Measurements from ENCODE around the gene SF1. TPM values are rescaled to one million over a fixed set of nuclear protein-coding genes. Genes with fewer than 3 reads are reported as not detected.

Gene SF1
- polyA plus RNA-seq, 1 of the 3 experiments (the other 2 are of a cell fraction): 66.3 TPM

GRCh38 chr11:64827451-64827839, 49.1 kb upstream of the SF1 start:
- Histone ChIP-seq H3K27ac (ENCODE audit: low read depth in 2 of 2, low read length in 1 of 2) (no peak overlapping the region), H3K9me2 (no peaks in the 10 kb centered on the region), H3K79me2 (ENCODE audit: insufficient read depth) (no peaks in the 10 kb centered on the region), H3K27me3 (ENCODE audit: insufficient read depth) (no peaks in the 10 kb centered on the region; the same call in 1 of the 2 replicates), H3K36me3 (replicated peaks in 1 of 2; ENCODE audit: control insufficient read depth in 1 of 2, insufficient read depth in 2 of 2, low read length in 1 of 2) (no peaks in the 10 kb centered on the region), H4K20me1 (ENCODE audit: insufficient read depth) (no peaks in the 10 kb centered on the region), H3F3A (replicated peaks; ENCODE audit: insufficient read depth) (no peaks in the 10 kb centered on the region), H3K4me3 (ENCODE audit: low read depth in 2 of 2, low read length in 1 of 2) (no peak overlapping the region), H3K4me2 (no peak overlapping the region), H3K9ac (no peak overlapping the region), H2AFZ (ENCODE audit: low read depth) (no peak overlapping the region), H3K4me1 (ENCODE audit: control insufficient read depth in 1 of 2, insufficient read depth in 2 of 2, low read depth in 1 of 2, low read length in 1 of 2) (no peaks in the 10 kb centered on the region; a peak in 1 of 4 replicates), H3K9me3 (no peaks in the 10 kb centered on the region)
- POLR2A ChIA-PET: no interaction called here
- 91% methylated on average over 19 of the region's 22 CpGs for WGBS (ENCODE audit: low lambda C conversion rate)
- CTCF ChIA-PET: no interaction called here
- DNase-seq: no peak
- TF ChIP-seq SIN3A (IDR thresholded peaks at IDR 0.05; ENCODE audit: borderline replicate concordance, low read depth, low read length) (no peak), MAX (IDR thresholded peaks at IDR 0.05; ENCODE audit: low read depth) (no peak), GABPA (IDR thresholded peaks at IDR 0.05; ENCODE audit: low read depth) (no peak), EP300 (IDR thresholded peaks at IDR 0.05; ENCODE audit: borderline replicate concordance in 1 of 2, low read depth in 1 of 2, low read length in 1 of 2) (no peak), NRF1 (IDR thresholded peaks at IDR 0.05; ENCODE audit: low read depth, low read length) (no peak)

DNA sequence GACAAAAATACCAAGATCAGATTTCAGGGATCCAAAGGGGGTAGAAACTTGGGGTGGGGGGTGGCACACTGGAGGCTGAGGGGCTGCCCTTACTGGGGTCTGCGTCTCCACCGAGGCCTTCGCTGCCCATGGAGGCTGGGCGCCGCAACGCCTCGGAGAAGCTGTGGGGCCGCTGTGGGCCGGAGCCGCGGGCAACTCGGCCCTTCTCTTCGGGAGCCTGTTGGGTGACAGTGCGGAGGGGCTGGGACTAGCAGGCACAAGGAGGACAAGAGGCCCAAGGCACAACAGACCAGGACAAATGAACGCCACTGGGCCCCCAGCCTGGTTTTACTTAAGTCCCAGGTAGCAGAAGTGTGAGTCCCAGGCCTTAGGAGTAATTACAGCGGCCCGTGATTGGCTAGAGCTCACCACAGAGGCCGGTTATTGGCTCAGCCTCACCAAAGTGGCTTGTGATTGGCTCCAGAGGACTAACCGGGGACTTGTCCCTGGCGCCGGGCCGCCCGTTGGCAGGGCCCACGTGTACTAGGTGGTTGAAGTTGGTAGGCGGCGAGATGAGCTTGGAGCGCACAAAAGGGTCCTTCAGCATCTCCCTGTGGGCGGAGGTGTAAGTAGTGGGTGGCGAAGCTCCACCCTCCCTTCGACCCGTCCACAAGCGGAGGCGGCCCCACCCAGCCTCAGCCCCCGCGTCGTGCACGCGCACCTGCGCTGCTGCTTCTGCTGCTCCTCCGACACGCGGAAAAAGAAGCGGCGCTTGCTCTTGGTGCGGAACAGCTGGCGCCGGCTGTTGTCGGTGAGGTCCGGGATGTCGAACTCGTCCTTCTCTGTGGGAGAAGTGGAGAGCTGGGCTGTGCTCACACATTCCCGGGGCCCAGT, 48.5 kb upstream of the SF1 start:
- no peak overlapping the region for H3K4me3 ChIP-seq (ENCODE audit: low read depth in 2 of 2, low read length in 1 of 2)
- H3K27me3 ChIP-seq (ENCODE audit: insufficient read depth): no peaks in the 10 kb centered on the region; the same call in 1 of the 2 replicates
- H3K4me1 ChIP-seq (ENCODE audit: control insufficient read depth in 1 of 2, insufficient read depth in 2 of 2, low read depth in 1 of 2, low read length in 1 of 2): no peaks in the 10 kb centered on the region; a peak in 1 of 4 replicates
- no peaks in the 10 kb centered on the region for H3K36me3 ChIP-seq (replicated peaks in 1 of 2; ENCODE audit: control insufficient read depth in 1 of 2, insufficient read depth in 2 of 2, low read length in 1 of 2)
- 84% methylated on average over 28 of the region's 52 CpGs for WGBS (ENCODE audit: low lambda C conversion rate)
- no peaks in the 10 kb centered on the region for H4K20me1 ChIP-seq (ENCODE audit: insufficient read depth)
- H2AFZ ChIP-seq (ENCODE audit: low read depth): no peak overlapping the region
- no peak overlapping the region for H3K27ac ChIP-seq (ENCODE audit: low read depth in 2 of 2, low read length in 1 of 2)
- no peak for DNase-seq
- CTCF ChIA-PET: interaction anchor here (1.0 to 1.1 kb wide), 2 partner anchors 19 to 21 kb away, joined by 3 to 4 read pairs; no protein-coding TSS in a partner anchor
- no peaks in the 10 kb centered on the region for H3K9me2 ChIP-seq
- no peak overlapping the region for H3K9ac ChIP-seq
- H3K79me2 ChIP-seq (ENCODE audit: insufficient read depth): no peaks in the 10 kb centered on the region
- H3K9me3 ChIP-seq: no peaks in the 10 kb centered on the region
- no peak overlapping the region for H3K4me2 ChIP-seq
- POLR2A ChIA-PET: no interaction called here
- H3F3A ChIP-seq (replicated peaks; ENCODE audit: insufficient read depth): no peaks in the 10 kb centered on the region
- TF ChIP-seq REST (IDR thresholded peaks at IDR 0.05; ENCODE audit: low read depth, low read length): no peak
- no peak for TF ChIP-seq GABPA (IDR thresholded peaks at IDR 0.05; ENCODE audit: low read depth)
- TF ChIP-seq TEAD4 (IDR thresholded peaks at IDR 0.05; ENCODE audit: borderline replicate concordance, insufficient read depth): no peak
- no peak for TF ChIP-seq MAX (IDR thresholded peaks at IDR 0.05; ENCODE audit: low read depth)
- no peak for TF ChIP-seq GATA2 (CRISPR knock-in tag; IDR thresholded peaks at IDR 0.05)
- TF ChIP-seq FOXJ3 (CRISPR knock-in tag; IDR thresholded peaks at IDR 0.05): no peak
- no peak for TF ChIP-seq MEF2A (IDR thresholded peaks at IDR 0.05; ENCODE audit: borderline replicate concordance, low read depth)
- no peak for TF ChIP-seq CTCF (IDR thresholded peaks at IDR 0.05)
- TF ChIP-seq FOXM1 (IDR thresholded peaks at IDR 0.05; ENCODE audit: low read depth): no peak
- no peak for TF ChIP-seq RFX5 (IDR thresholded peaks at IDR 0.05; ENCODE audit: low read length)
- TF ChIP-seq USF1 (IDR thresholded peaks at IDR 0.05; ENCODE audit: borderline replicate concordance, low read depth): no peak
- no peak for TF ChIP-seq MXI1 (IDR thresholded peaks at IDR 0.05; ENCODE audit: low read depth, low read length)
- TF ChIP-seq, protein P1, sequence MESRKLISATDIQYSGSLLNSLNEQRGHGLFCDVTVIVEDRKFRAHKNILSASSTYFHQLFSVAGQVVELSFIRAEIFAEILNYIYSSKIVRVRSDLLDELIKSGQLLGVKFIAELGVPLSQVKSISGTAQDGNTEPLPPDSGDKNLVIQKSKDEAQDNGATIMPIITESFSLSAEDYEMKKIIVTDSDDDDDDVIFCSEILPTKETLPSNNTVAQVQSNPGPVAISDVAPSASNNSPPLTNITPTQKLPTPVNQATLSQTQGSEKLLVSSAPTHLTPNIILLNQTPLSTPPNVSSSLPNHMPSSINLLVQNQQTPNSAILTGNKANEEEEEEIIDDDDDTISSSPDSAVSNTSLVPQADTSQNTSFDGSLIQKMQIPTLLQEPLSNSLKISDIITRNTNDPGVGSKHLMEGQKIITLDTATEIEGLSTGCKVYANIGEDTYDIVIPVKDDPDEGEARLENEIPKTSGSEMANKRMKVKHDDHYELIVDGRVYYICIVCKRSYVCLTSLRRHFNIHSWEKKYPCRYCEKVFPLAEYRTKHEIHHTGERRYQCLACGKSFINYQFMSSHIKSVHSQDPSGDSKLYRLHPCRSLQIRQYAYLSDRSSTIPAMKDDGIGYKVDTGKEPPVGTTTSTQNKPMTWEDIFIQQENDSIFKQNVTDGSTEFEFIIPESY (IDR thresholded peaks at IDR 0.05; ENCODE audit: borderline replicate concordance, low read depth): no peak

Data from SK-N-SH (cell line).